ENCODE results near the gene S100A5. TPM values are rescaled to one million over a fixed set of nuclear protein-coding genes. Genes with fewer than 3 reads are reported as not detected.

The S100A5 gene
- total and polyA plus RNA-seq, 7 donors, result not detected

- DNase-seq (peak in 1 of 2 donors; percentile 26), ATAC-seq (no peak)
- WGBS, 3 donors, result 44 to 54% (median 44%) methylated on average over 2 of the region's 2 CpGs
Observed at GRCh38 chr1:153553830-153554541, 13.3 kb upstream of the S100A5 start.

GRCh38 chr1:153553096-153553495 is 12.4 kb upstream of the S100A5 start:
- intact Hi-C loops (cut with DNase I), result no loop called here
- Histone ChIP-seq H3K4me1 (peaks cover 8% of the 10 kb centered on the region), H3K4me3 (no peak overlapping the region), H3K27ac (no peak overlapping the region), H3K36me3 (ENCODE audit: insufficient read depth in 1 of 2, low read depth in 1 of 2) (no peaks in the 10 kb centered on the region), H3K9me3 (no peaks in the 10 kb centered on the region), H3K27me3 (ENCODE audit: insufficient read depth in 3 of 3, low read length in 2 of 3) (no peaks in the 10 kb centered on the region)
- WGBS, 3 donors, result 91 to 97% (median 94%) methylated on average over 12 of the region's 12 CpGs
- TF ChIP-seq CTCF (IDR thresholded peaks at IDR 0.05), result no peak
- DNase-seq (peak in 1 of 2 donors; percentile 39), ATAC-seq (no peak)

More at GRCh38 chr1:153553830-153554541, 13.3 kb upstream of the S100A5 start:
- Histone ChIP-seq H3K27me3 (ENCODE audit: insufficient read depth in 3 of 3, low read length in 2 of 3) (no peaks in the 10 kb centered on the region), H3K27ac (peak overlapping the region; percentile 30), H3K4me3 (no peak overlapping the region), H3K36me3 (ENCODE audit: insufficient read depth in 1 of 2, low read depth in 1 of 2) (no peaks in the 10 kb centered on the region), H3K9me3 (no peaks in the 10 kb centered on the region), H3K4me1 (peaks cover 8% of the 10 kb centered on the region)
- TF ChIP-seq CTCF (IDR thresholded peaks at IDR 0.05), result no peak
- intact Hi-C loops (cut with DNase I), result no loop called here

- DNase-seq (peak in 1 of 2 donors; percentile 42), ATAC-seq (no peak)
- intact Hi-C loops (cut with DNase I), result no loop called here
- no peaks in the 10 kb centered on the region for H3K27me3 ChIP-seq (ENCODE audit: insufficient read depth in 3 of 3, low read length in 2 of 3)
- no peak for TF ChIP-seq CTCF (IDR thresholded peaks at IDR 0.05)
- no peak overlapping the region for H3K4me3 ChIP-seq
- no peaks in the 10 kb centered on the region for H3K36me3 ChIP-seq (ENCODE audit: insufficient read depth in 1 of 2, low read depth in 1 of 2)
- WGBS, 3 donors, result 92 to 98% (median 94%) methylated on average over 8 of the region's 8 CpGs
- H3K9me3 ChIP-seq, result no peaks in the 10 kb centered on the region
- no peak overlapping the region for H3K27ac ChIP-seq
- peaks cover 8% of the 10 kb centered on the region for H3K4me1 ChIP-seq
Observed at GRCh38 chr1:153552335-153552734, 11.6 kb upstream of the S100A5 start.

GRCh38 chr1:153550827-153551500 is 10.2 kb upstream of the S100A5 start:
- no peaks in the 10 kb centered on the region for H3K36me3 ChIP-seq (ENCODE audit: insufficient read depth in 1 of 2, low read depth in 1 of 2)
- intact Hi-C loops (cut with DNase I), result no loop called here
- H3K9me3 ChIP-seq, result no peaks in the 10 kb centered on the region
- H3K4me3 ChIP-seq, result no peak overlapping the region
- ATAC-seq (no peak), DNase-seq (peak in 1 of 2 donors; percentile 46)
- TF ChIP-seq CTCF (IDR thresholded peaks at IDR 0.05), result no peak
- H3K27ac ChIP-seq, result no peak overlapping the region
- WGBS, 3 donors, result 89 to 94% (median 90%) methylated on average over 10 of the region's 10 CpGs
- peaks cover 8% of the 10 kb centered on the region for H3K4me1 ChIP-seq
- H3K27me3 ChIP-seq (ENCODE audit: insufficient read depth in 3 of 3, low read length in 2 of 3), result no peaks in the 10 kb centered on the region

All from psoas muscle (tissue), 8 donors.